ENCODE measurements around the gene SHTN1.

Gene SHTN1

GRCh38 chr10:116866066-116866465 is 138.9 kb downstream of the SHTN1 start:
- DNase-seq: no peak

GRCh38 chr10:116864436-116864835 is 140.6 kb downstream of the SHTN1 start:
- DNase-seq: no peak

GRCh38 chr10:116861796-116862195 is 143.2 kb downstream of the SHTN1 start:
- DNase-seq: no peak

GRCh38 chr10:116857156-116857555 is 147.8 kb downstream of the SHTN1 start:
- no peak for DNase-seq

- no peak for DNase-seq
These were observed 151.3 kb downstream of the SHTN1 start for GRCh38 chr10:116853701-116854100.

GRCh38 chr10:116853287-116853686 is 151.7 kb downstream of the SHTN1 start:
- no peak for DNase-seq

- no peak for DNase-seq
These were observed 152.7 kb downstream of the SHTN1 start for GRCh38 chr10:116852246-116852645.

GRCh38 chr10:116850058-116850611 is 154.9 kb downstream of the SHTN1 start:
- no peak for DNase-seq

GRCh38 chr10:116849248-116850057 is 155.5 kb downstream of the SHTN1 start, which contains the start of gene ENO4:
Gene ENO4 (plus strand): TSS chr10:116849499. CDS start chr10:116849567, 68 bp downstream.
- DNase-seq: no peak

- DNase-seq: no peak
These were observed 156.1 kb downstream of the SHTN1 start for GRCh38 chr10:116848944-116849247.

- no peak for DNase-seq
These were observed 156.7 kb downstream of the SHTN1 start for GRCh38 chr10:116848032-116848943.

- no peak for DNase-seq
These were observed 159.2 kb downstream of the SHTN1 start for GRCh38 chr10:116845823-116846222.

- DNase-seq: no peak
These were observed 164.5 kb downstream of the SHTN1 start for GRCh38 chr10:116840389-116841075.

- no peak for DNase-seq
These were observed 166.8 kb downstream of the SHTN1 start for GRCh38 chr10:116838143-116838725.

GRCh38 chr10:116836902-116837523 is 168.0 kb downstream of the SHTN1 start:
- DNase-seq: no peak

- no peak for DNase-seq
These were observed 168.9 kb downstream of the SHTN1 start for GRCh38 chr10:116836083-116836482.

GRCh38 chr10:116835658-116836057 is 169.3 kb downstream of the SHTN1 start:
- no peak for DNase-seq

GRCh38 chr10:116833986-116834985 is 170.7 kb downstream of the SHTN1 start:
- DNase-seq: no peak

GRCh38 chr10:116831790-116832189 is 173.2 kb downstream of the SHTN1 start:
- no peak for DNase-seq

All from activated T-cell treated with anti-CD3 and anti-CD28 coated beads for 4 hours (primary cell).